Inflammatory macrophage treated with lipopolysaccharide for 1 hour (primary cell): ENCODE results near the gene RHBDF1.

Source experiments
- DNase-seq, 2 donors: peaks; one replicate each; pipeline ENCODE4 v3.0.0-alpha.2; 2020 to 2022

Gene RHBDF1

GRCh38 chr16:74051-74746, 1.8 kb upstream of the RHBDF1 start:
- no peak for DNase-seq

GRCh38 chr16:71540-72401, 660 bp downstream of the RHBDF1 start:
- DNase-seq = no peak

GRCh38 chr16:71210-71539, 1.3 kb downstream of the RHBDF1 start:
- no peak for DNase-seq

- DNase-seq = no peak
Observed at GRCh38 chr16:69181-69580, 3.2 kb downstream of the RHBDF1 start.

- no peak for DNase-seq
Observed at GRCh38 chr16:67884-68789, 4.3 kb downstream of the RHBDF1 start.

- DNase-seq = no peak
Observed at GRCh38 chr16:67183-67791, 5.1 kb downstream of the RHBDF1 start.

- no peak for DNase-seq
Observed at GRCh38 chr16:66309-67182, 5.9 kb downstream of the RHBDF1 start.

GRCh38 chr16:65745-66144, 6.7 kb downstream of the RHBDF1 start:
- peak; percentile 56 to 92 for DNase-seq

- DNase-seq = no peak
Observed at GRCh38 chr16:64914-65255, 7.5 kb downstream of the RHBDF1 start.

- no peak for DNase-seq
Observed at GRCh38 chr16:63998-64913, 8.2 kb downstream of the RHBDF1 start.

- no peak for DNase-seq
Observed at GRCh38 chr16:63466-63865, 9.0 kb downstream of the RHBDF1 start.

- DNase-seq = no peak
Observed at GRCh38 chr16:62968-63391, 9.5 kb downstream of the RHBDF1 start.

GRCh38 chr16:62283-62967, 10.0 kb downstream of the RHBDF1 start:
- DNase-seq = no peak

- no peak for DNase-seq
Observed at GRCh38 chr16:61879-62281, 10.6 kb downstream of the RHBDF1 start.

- no peak for DNase-seq
Observed at GRCh38 chr16:60929-61878, 11.2 kb downstream of the RHBDF1 start.

GRCh38 chr16:60166-60565, 12.3 kb downstream of the RHBDF1 start:
- DNase-seq = no peak

- no peak for DNase-seq
Observed at GRCh38 chr16:59440-60059, 12.9 kb downstream of the RHBDF1 start.
